ENCODE results near the gene XPO4.

XPO4 gene

GRCh38 chr13:20843166-20843565 is 59.4 kb downstream of the XPO4 start:
- Histone ChIP-seq H3K9ac (no peak overlapping the region), H3K27ac (no peak overlapping the region), H3K79me2 (ENCODE audit: insufficient read depth, low read depth) (no peaks in the 10 kb centered on the region), H3K4me2 (no peak overlapping the region), H3K4me1 (ENCODE audit: low read depth, poor library complexity, severe bottlenecking) (peaks cover 2% of the 10 kb centered on the region), H3K4me3 (IDR thresholded peaks at IDR 0.05; ENCODE audit: insufficient read depth, low read depth, low read length) (no peak overlapping the region), H3K27me3 (ENCODE audit: insufficient read depth, low read depth) (no peaks in the 10 kb centered on the region), H4K20me1 (ENCODE audit: insufficient read depth) (no peaks in the 10 kb centered on the region), H2AFZ (ENCODE audit: low read depth) (no peak overlapping the region), H3K36me3 (ENCODE audit: insufficient read depth) (no peaks in the 10 kb centered on the region)
- TF ChIP-seq CTCF (conservative IDR thresholded peaks at IDR 0.05; ENCODE audit: low read depth, low read length): no peak

GRCh38 chr13:20840568-20840967 is 62.0 kb downstream of the XPO4 start:
- H3K27ac ChIP-seq: no peak overlapping the region
- H3K9ac ChIP-seq: no peak overlapping the region
- H3K79me2 ChIP-seq (ENCODE audit: insufficient read depth, low read depth): no peaks in the 10 kb centered on the region
- H3K4me1 ChIP-seq (ENCODE audit: low read depth, poor library complexity, severe bottlenecking): no peaks in the 10 kb centered on the region
- no peaks in the 10 kb centered on the region for H3K27me3 ChIP-seq (ENCODE audit: insufficient read depth, low read depth)
- TF ChIP-seq CTCF (conservative IDR thresholded peaks at IDR 0.05; ENCODE audit: low read depth, low read length): no peak
- H4K20me1 ChIP-seq (ENCODE audit: insufficient read depth): no peaks in the 10 kb centered on the region
- no peak overlapping the region for H3K4me2 ChIP-seq
- H3K36me3 ChIP-seq (ENCODE audit: insufficient read depth): no peaks in the 10 kb centered on the region
- H2AFZ ChIP-seq (ENCODE audit: low read depth): no peak overlapping the region
- no peak overlapping the region for H3K4me3 ChIP-seq (IDR thresholded peaks at IDR 0.05; ENCODE audit: insufficient read depth, low read depth, low read length)

- H4K20me1 ChIP-seq (ENCODE audit: insufficient read depth): no peaks in the 10 kb centered on the region
- H3K27ac ChIP-seq: no peak overlapping the region
- peaks cover under 1% of the 10 kb centered on the region for H3K4me1 ChIP-seq (ENCODE audit: low read depth, poor library complexity, severe bottlenecking)
- no peak overlapping the region for H2AFZ ChIP-seq (ENCODE audit: low read depth)
- H3K79me2 ChIP-seq (ENCODE audit: insufficient read depth, low read depth): no peaks in the 10 kb centered on the region
- no peak overlapping the region for H3K4me2 ChIP-seq
- no peaks in the 10 kb centered on the region for H3K36me3 ChIP-seq (ENCODE audit: insufficient read depth)
- H3K9ac ChIP-seq: no peak overlapping the region
- H3K27me3 ChIP-seq (ENCODE audit: insufficient read depth, low read depth): no peaks in the 10 kb centered on the region
- TF ChIP-seq CTCF (conservative IDR thresholded peaks at IDR 0.05; ENCODE audit: low read depth, low read length): no peak
- no peak overlapping the region for H3K4me3 ChIP-seq (IDR thresholded peaks at IDR 0.05; ENCODE audit: insufficient read depth, low read depth, low read length)
Measured at GRCh38 chr13:20833900-20834679, 68.5 kb downstream of the XPO4 start.

- Histone ChIP-seq H3K4me1 (ENCODE audit: low read depth, poor library complexity, severe bottlenecking) (peaks cover 9% of the 10 kb centered on the region), H3K36me3 (ENCODE audit: insufficient read depth) (no peaks in the 10 kb centered on the region), H3K9ac (no peak overlapping the region), H4K20me1 (ENCODE audit: insufficient read depth) (no peaks in the 10 kb centered on the region), H2AFZ (ENCODE audit: low read depth) (no peak overlapping the region), H3K4me2 (no peak overlapping the region), H3K27ac (no peak overlapping the region), H3K4me3 (IDR thresholded peaks at IDR 0.05; ENCODE audit: insufficient read depth, low read depth, low read length) (no peak overlapping the region), H3K27me3 (ENCODE audit: insufficient read depth, low read depth) (no peaks in the 10 kb centered on the region), H3K79me2 (ENCODE audit: insufficient read depth, low read depth) (no peaks in the 10 kb centered on the region)
- no peak for TF ChIP-seq CTCF (conservative IDR thresholded peaks at IDR 0.05; ENCODE audit: low read depth, low read length)
Measured at GRCh38 chr13:20832861-20833260, 69.7 kb downstream of the XPO4 start.
